D341Med (cell line): ENCODE measurements around the gene GLIS1.

Source experiments
- DNase-seq: peaks from one replicate; pipeline ENCODE4 v3.0.0; 2012; ENCODE audit warnings: low spot score

GLIS1 gene

DNA sequence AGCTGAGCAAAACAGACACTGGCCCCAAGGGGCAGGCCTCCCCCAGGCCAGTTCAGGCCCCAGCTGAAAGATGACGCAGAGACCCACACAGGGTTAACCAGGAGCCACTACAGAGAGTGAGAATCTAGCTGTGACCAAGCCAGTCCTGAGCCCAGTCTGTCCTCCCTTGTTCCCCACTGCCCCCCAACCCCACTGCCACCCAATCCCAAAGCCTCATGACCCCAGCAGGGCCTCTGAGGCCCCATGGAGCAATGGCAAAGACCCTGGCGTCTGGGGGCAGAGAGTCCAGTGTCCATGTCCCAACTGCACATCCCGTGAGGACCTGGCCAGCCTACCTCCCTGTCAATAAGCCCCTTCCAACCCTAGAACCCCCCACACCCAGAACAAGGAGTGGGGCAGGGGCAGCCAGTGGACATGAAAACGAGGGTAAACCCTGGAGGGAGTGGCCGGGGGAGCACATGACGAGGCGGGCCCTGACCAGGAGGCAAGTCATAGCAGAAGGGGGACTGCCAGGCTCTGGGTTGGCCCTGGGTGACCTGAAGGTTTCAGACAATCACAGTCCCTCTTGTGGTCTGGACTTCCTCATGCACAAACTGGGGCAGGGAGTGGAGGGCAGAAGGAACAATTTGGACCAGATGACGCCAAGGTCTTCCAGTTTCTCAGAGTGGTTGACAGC is 100.5 kb downstream of the GLIS1 start:
- no peak for DNase-seq

- no peak for DNase-seq
These were observed 101.2 kb downstream of the GLIS1 start for GRCh38 chr1:53637511-53638359.

DNA sequence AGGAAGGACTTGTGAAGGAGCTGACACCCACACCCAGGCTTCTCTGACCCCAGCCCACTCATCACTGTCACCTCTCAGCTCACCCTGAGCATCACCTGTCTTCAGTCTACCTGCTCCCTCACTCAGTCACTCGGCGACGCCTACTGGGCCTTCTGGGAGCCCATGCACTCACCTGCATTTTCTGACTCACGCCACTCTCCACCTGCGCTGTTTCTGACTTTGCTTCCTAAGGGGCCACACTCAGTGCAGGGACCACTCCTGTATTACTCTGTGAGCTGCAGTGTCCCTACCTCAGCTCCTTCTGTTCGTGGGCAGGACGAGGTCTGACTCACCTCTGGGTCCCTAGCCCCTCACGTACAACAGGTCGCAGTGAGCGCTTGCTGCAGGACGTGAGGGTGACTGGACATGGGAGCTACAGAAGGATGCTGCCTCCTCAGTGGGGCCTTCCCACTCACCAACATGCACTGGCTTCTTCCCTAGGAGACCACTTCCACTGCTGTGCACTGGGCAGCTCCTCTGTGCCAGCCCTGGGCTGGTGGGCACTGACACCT is 102.3 kb downstream of the GLIS1 start:
- DNase-seq: no peak

GRCh38 chr1:53634571-53634979 is 104.4 kb downstream of the GLIS1 start:
- DNase-seq: peak; percentile 8

DNA sequence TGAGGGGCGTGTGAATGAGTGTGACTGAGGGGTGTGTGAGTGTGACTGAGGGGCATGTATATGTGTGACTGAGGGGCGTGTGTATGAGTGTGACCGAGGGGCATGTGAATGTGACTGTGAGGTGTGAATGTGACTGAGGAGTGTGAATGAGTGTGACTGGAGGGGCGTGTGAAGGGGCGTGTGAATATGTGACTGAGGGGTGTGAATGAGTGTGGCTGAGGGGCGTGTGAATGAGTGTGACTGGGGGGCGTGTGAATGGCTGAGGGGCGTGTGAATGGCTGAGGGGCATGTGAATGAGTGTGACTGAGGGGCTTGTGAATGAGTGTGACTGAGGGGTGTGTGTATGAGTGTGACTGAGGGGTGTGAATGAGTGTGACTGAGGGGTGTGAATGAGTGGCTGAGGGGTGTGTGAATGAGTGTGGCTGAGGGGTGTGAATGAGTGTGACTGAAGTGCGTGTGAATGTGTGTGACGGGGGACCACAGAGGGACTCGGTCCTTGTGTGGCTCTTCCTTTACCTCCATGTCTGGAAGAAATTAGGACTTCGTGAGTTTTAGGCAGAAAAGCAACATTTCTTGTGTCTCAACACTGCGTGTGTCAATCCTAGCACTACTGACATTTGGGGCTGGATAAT is 105.8 kb downstream of the GLIS1 start:
- no peak for DNase-seq

GRCh38 chr1:53631622-53632310 is 107.2 kb downstream of the GLIS1 start:
- DNase-seq: no peak

DNA sequence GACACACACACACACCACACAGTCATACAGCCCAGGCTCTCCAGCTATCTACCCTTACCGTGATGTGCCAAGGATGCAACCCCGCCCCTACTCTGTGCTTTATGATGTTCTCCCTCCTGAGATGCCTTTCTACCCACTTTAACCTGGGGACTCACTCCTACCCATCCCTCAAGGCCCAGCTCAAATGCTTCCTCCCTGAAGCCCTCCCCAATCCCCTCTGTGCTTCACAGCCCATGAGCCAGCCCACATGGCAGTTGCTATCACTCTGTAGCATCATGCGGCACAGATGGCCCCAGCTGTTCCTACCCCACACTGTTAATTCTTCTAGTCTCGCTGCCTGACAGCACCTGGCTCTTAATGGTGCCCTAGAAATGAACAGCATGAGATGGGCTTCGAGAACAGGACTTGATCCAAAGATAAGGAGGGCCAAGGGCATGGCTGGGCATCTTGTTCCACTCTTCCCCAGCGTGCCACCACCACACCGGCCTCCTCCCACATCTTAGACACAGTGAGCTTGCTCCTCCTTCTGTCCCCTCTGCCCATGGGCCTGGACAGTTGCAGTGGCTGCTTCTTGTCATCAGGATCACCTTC is 109.8 kb downstream of the GLIS1 start:
- no peak for DNase-seq

DNA sequence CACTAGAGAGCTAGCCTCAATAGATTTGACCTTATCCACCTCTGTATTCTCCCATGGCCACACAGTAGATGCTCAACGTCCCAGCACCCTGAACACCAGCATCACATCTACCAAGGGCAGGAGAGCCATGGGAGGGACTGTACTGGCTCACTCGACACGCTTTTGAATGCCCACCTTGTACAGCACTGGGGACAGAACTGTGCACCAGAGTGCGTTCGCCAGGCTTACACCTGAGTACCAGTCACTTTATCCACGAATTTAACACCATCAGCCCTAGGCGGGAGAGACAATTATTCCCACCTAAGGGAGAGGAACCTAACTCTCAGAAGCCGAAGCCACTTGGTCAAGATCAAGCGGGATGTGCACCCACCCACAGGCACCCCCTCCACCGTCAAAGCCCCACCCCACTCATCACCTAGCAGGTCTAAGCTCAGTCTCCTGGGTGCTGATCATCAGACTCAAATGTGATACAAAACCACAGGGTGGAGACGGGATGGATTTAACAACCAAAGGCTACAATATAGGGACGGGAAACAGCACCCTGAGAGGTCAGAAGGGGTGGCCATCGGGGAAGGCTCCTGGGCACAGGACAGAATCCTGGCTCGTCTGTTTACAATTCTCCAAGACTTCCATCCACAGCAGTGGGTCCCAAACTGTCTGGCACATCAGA is 110.5 kb downstream of the GLIS1 start:
- no peak for DNase-seq

DNA sequence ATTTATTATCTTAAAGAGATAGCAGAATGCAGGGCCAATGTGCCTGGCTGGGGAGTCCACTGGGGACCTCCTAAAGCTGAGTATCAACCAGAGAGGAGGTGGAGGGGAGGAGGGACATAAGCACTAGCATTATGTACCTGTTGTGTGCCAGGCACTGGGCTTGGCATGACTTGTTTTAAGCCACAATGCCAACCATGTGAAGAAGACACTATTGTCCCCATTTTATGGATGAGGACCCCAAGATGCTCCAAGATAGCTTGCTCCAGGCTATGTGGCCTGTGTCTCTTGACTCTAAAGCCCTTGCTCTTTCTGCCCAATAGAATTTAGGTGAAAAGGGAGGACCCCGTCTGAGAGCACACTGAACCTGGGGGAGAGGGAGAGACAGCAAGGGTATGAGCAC is 111.3 kb downstream of the GLIS1 start:
- no peak for DNase-seq

- no peak for DNase-seq
These were observed 111.9 kb downstream of the GLIS1 start for GRCh38 chr1:53627031-53627430.

- DNase-seq: no peak
These were observed 112.3 kb downstream of the GLIS1 start for GRCh38 chr1:53626616-53627015.

- DNase-seq: no peak
These were observed 113.0 kb downstream of the GLIS1 start for GRCh38 chr1:53625766-53626520.

GRCh38 chr1:53625049-53625448 is 113.9 kb downstream of the GLIS1 start:
- no peak for DNase-seq

DNA sequence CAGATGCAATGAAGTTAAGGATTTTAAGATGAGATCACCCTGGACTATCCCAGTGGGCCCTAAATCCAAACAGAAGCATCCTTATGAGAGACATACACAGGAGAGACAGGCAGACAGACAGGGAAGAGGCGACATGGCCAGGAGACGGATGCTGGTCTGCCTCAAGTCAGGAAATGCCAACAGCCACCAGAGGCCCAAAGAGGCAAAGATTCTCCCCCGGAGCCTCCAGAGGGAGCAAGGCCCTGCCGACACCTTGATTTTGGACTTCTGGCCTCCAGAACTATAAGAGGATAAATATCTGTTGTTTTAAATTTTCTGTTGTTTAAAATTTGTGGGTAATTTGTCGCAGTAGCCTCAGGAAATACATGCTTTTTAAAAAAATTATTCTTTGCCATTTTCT is 116.4 kb downstream of the GLIS1 start:
- peak; percentile 12 for DNase-seq

GRCh38 chr1:53621144-53621543 is 117.8 kb downstream of the GLIS1 start:
- DNase-seq: peak; percentile 18

- peak; percentile 10 for DNase-seq
These were observed 118.7 kb downstream of the GLIS1 start for GRCh38 chr1:53620061-53620855.

DNA sequence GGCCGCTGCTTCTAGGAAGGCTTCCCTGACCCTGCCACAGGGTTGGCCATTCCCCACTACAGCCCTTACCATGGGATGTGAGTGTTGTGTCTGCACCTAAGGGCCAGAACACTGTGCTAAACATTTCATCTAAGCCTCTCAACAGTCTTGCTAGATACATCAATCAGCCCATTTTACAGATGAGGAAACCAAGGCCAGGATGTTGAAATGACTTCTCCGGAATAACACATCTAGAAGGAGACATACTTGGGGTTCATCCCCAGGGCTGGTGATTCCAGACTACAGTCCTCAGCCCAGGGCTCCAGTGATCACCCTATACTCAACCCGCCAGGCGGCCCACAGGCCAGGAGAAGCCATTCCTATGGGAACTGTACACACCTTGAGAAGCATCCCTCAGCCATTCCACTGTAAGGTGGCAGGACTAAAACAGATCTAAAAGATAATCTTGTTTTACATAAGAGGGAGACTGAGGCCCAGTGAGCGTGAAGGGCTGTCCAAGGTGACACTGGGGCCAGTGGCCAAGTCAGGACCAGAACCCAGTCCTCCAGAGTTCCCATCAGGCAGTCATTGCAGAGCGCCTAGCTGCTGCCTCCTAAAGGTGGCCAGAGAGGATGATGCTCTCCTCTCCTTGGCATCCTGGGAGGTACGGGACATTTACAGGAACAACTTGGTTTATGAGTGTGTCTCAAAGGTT is 119.5 kb downstream of the GLIS1 start:
- no peak for DNase-seq

- DNase-seq: no peak
These were observed 120.2 kb downstream of the GLIS1 start for GRCh38 chr1:53618500-53619366.
